Activated naive CD8-positive, alpha-beta T cell (primary cell): ENCODE data around the gene ITPKB.

Experiments used
- H3K27ac Mint-ChIP-seq: one replicate; pipeline ENCODE4 v1.8.0; 2021; ENCODE audit warnings: mixed read lengths
- H3K27me3 Mint-ChIP-seq: one replicate; pipeline ENCODE4 v1.8.0; 2021; ENCODE audit warnings: mixed read lengths
- H3K36me3 Mint-ChIP-seq: one replicate; pipeline ENCODE4 v1.8.0; 2021; ENCODE audit warnings: mixed read lengths
- H3K4me1 Mint-ChIP-seq: one replicate; pipeline ENCODE4 v1.8.0; 2021; ENCODE audit warnings: low read depth, mixed read lengths
- H3K4me3 Mint-ChIP-seq: one replicate; pipeline ENCODE4 v1.8.0; 2021; ENCODE audit warnings: mild to moderate bottlenecking, mixed read lengths
- H3K9me3 Mint-ChIP-seq: one replicate; pipeline ENCODE4 v1.8.0; 2021; ENCODE audit warnings: low read depth, mixed read lengths

Gene ITPKB

DNA sequence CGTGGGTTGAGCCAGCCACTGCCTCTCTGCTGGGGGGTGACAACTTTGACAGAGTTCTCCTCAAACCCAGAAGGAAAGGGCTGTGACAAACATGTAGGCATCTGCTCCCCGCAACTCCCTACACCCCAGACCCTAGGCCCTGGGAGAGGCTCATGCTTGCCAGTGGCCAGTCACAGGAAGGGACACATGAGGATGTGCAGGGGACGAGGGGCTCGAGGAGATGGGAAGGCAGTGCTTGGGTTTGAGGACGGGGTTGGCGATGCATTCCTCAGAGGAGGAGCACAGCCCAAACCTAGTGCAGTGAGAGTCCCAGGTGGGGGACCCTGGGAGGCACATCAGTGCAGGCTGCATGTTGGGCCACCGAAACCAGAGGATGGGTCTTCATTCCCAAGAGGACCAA is 128.4 kb downstream of the ITPKB start:
- no peaks in the 10 kb centered on the region for H3K9me3 Mint-ChIP-seq
- H3K4me1 Mint-ChIP-seq, result no peaks in the 10 kb centered on the region
- no peaks in the 10 kb centered on the region for H3K36me3 Mint-ChIP-seq
- no peak overlapping the region for H3K27ac Mint-ChIP-seq
- no peak overlapping the region for H3K4me3 Mint-ChIP-seq
- no peaks in the 10 kb centered on the region for H3K27me3 Mint-ChIP-seq

DNA sequence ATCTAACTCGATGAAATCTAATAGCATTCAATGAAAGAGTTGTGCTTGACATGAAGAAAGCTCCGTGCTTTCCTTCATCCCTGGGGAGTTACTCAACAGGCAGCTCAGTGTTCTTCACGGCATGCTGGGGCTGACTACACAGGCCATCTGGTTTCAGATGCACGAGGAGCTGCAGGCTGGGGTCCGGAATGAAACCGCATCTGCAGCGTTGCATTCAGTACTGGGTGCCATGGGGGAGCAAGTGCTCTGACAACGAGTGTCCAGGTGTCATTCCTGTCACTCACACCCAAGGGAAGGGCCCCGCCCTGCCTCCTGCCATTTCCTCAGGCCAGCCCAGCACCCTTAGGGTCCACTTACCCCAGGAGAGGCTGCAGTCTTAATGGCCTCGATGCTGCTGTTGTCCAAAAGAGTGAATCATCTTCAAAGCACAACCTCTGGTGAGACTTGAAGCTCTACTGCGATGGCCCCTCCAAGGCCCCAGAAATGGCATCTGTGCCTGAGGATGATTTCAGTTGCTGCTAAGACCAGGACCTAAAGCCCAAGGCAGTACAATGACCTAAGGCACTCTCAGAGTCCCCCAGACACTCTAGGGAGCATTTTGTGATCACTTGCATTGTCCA is 129.1 kb downstream of the ITPKB start:
- Mint-ChIP-seq H3K4me3 (no peak overlapping the region), H3K36me3 (no peaks in the 10 kb centered on the region), H3K27me3 (no peaks in the 10 kb centered on the region), H3K9me3 (no peaks in the 10 kb centered on the region), H3K27ac (no peak overlapping the region), H3K4me1 (no peaks in the 10 kb centered on the region)

DNA sequence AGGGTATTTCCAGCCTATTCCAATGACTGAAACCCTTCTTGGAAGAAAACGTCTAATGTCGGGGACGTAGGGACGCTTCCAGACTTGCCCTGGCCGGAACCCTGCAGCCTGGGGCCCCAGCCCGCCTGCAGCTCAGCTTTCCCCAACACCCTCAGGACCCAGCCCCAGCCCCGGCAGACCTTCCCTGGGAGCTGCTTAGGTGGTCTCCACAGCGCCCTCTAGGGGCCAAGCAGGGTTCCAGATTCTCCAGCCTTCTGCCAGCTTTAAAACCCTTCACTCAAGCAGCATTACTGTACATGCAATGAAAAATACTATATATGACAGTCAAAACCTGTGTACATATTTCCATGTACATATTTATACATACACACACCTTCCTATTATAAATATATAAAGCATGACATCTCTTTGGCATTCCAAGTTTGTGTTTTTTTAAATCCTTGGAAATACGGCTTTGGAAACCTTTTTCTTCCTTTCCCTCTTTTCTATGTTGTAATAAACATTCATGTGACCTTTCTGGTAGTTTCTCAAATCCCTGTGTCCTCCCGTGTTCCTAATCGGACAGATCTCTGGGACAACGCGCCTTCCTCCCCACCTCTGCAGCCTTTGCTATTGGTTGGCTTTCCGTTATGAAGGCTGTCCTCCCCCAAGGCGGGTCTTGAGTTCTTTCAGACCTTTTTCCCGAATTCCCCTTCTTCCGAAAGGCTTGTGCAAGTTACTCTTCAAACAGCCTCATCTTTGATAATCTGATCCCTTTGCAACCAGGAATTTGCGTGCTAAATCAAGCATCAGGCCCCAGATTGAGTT is 130.2 kb downstream of the ITPKB start:
- no peak overlapping the region for H3K4me3 Mint-ChIP-seq
- no peaks in the 10 kb centered on the region for H3K4me1 Mint-ChIP-seq
- no peaks in the 10 kb centered on the region for H3K27me3 Mint-ChIP-seq
- no peaks in the 10 kb centered on the region for H3K36me3 Mint-ChIP-seq
- H3K27ac Mint-ChIP-seq, result no peak overlapping the region
- H3K9me3 Mint-ChIP-seq, result no peaks in the 10 kb centered on the region

DNA sequence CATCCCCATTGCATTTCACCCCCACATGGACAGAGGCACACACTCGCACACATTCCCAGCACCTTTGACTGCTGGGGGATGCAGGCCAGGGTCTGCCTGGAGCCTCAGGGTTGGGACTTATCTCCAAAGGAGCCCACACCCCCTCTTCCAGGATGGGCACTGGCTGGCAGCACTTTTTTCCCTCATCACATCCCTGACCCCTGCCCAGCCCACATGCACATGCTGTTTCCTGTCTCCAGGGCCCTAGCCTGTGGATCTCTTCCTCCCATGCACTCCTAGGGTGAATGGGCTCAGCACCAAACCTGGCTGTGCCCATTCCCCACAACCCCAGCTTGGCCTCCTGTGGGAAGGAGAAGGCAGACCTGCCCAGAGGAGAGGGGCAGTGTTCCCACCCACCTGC is 131.3 kb downstream of the ITPKB start:
- no peaks in the 10 kb centered on the region for H3K9me3 Mint-ChIP-seq
- no peaks in the 10 kb centered on the region for H3K27me3 Mint-ChIP-seq
- H3K27ac Mint-ChIP-seq, result no peak overlapping the region
- H3K4me3 Mint-ChIP-seq, result no peak overlapping the region
- H3K36me3 Mint-ChIP-seq, result no peaks in the 10 kb centered on the region
- no peaks in the 10 kb centered on the region for H3K4me1 Mint-ChIP-seq

DNA sequence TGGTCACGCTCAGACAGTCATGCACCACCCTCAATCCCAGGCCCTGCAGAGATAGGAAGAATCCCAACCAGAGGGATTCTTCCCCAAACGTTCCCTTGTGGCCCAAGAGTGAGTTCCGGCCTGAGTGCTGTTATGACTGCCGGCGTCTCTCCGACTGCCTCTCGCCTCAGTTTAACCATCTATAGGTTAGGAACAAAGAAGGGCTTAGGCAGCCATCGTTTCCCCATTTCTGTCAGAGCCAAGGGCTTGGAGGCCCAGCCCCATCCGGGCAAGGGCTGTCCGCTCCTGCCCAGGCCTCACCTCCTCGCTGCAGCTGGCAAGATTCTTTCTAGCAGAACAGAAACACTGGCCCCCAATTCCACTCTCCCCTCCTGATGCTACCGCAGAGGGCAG is 131.8 kb downstream of the ITPKB start:
- no peak overlapping the region for H3K27ac Mint-ChIP-seq
- no peaks in the 10 kb centered on the region for H3K9me3 Mint-ChIP-seq
- no peaks in the 10 kb centered on the region for H3K4me1 Mint-ChIP-seq
- no peak overlapping the region for H3K4me3 Mint-ChIP-seq
- H3K27me3 Mint-ChIP-seq, result no peaks in the 10 kb centered on the region
- no peaks in the 10 kb centered on the region for H3K36me3 Mint-ChIP-seq

DNA sequence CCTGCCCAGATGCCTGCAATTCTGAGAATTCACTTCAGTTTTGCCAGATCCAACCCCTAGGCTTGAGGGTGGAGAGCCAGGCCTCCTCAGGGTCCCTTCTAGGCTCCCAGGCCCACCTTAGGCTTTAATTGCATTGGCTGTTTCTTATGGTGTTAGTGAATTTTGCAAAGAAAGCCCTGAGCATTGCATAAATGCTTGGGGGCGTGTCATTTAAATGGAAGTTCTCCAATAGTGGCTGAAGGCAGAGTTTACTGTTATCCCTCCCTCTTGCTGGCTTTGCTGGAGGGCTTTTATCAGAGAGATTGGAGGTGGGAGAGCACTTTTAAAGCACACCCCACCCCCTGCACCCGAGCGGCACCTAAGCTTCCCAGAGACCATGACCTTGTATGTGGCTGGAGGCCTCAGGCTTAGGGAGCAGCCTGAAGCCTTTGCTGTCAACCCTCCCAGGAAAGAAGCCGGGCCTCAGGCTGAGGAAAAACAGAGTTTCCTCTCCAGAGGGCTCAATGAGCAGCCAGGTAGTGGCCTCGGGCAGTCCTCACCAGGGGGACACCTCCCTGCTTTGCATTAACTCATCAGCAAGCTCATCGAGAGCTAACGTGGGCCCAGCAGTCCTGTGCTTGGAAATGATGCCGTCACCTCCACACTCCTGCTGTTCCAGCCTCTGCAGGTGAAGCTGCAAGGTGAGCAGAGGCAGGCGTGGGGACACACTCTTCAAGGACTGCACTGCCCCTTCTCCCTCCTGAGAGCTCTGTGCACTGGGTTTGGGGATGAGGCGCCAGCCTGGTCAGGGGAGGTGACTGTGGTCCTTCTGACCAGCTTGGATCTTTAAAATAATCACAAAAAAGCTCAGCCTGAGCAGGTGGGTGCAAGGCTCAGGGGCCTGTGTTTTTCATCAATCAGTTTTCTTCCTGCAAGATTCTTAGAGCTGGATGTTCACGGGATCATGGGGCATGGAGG is 132.5 kb downstream of the ITPKB start:
- Mint-ChIP-seq H3K27ac (no peak overlapping the region), H3K4me3 (no peak overlapping the region), H3K9me3 (no peaks in the 10 kb centered on the region), H3K4me1 (no peaks in the 10 kb centered on the region), H3K27me3 (no peaks in the 10 kb centered on the region), H3K36me3 (no peaks in the 10 kb centered on the region)

DNA sequence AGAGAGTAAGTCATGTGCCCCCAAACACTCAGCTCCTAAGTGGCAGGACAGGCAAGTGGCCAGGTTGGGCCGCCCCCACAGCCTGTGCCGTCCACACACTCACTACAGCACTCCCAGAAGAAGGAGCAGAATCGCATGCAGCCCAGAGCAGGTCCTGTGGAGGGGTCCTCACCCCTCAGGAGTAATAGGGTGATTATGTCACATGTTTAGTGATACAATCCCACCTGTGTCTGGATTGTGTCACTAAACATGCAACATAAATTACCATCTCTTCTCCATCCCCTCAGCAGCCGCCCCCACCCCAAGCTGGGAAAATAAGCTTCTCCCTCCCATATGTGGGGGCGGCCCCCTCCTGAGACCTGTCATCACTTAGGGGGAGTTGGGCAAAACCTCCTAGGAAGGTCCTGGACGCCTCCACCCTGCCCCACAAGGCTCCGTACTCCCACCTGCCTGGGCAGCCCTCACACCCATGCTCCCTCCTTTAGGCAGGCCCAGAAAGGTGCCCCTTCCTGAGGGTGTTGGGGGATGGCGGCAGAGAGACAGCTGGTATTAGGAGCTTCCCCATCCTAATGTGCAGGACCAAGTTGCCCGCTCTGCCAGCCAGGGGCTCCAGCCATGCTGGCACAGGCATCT is 133.6 kb downstream of the ITPKB start:
- H3K4me1 Mint-ChIP-seq, result no peaks in the 10 kb centered on the region

DNA sequence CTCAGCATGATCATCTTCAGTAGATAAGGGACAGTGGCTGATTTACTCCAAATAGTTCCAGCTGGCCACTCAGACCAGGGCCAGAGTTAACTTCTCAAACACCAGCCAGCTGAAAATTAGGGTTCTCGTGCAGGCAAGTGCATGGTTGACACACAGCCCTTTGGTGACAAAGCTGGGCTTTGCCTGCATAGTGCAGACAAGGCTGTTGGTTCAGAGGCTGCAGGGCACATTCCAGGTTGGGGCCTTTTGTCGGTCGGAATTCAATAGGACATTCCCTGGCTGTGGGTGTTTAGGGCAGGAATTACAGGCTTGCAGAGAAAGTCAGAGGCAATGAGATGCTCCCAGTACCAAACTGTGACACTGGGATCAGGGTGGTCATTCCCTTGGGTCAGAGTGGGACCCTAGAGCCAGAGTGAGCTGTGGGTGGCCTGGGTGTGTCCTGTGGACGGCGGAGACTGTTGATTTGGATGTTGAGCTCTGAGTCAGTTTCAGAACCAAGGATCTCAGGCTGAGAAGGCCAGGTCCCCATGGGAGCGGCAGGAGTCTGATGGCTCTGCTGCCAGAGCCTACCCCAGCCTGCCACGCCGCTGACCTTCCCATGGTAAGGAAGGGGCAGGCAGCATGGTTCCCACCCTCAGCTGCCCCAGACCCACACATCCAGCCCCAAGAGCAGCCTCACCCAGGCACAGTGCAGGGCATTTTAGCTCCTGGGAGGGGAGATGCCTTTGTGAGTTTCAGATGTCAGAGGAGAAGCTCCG is 134.3 kb downstream of the ITPKB start:
- Mint-ChIP-seq H3K4me3 (no peak overlapping the region), H3K27me3 (no peaks in the 10 kb centered on the region), H3K36me3 (no peaks in the 10 kb centered on the region), H3K9me3 (no peaks in the 10 kb centered on the region), H3K4me1 (no peaks in the 10 kb centered on the region), H3K27ac (no peak overlapping the region)

More for the DNA sequence above, 133.6 kb downstream of the ITPKB start:
- Mint-ChIP-seq H3K4me3 (no peak overlapping the region), H3K27me3 (no peaks in the 10 kb centered on the region), H3K9me3 (no peaks in the 10 kb centered on the region), H3K36me3 (no peaks in the 10 kb centered on the region), H3K27ac (no peak overlapping the region)

DNA sequence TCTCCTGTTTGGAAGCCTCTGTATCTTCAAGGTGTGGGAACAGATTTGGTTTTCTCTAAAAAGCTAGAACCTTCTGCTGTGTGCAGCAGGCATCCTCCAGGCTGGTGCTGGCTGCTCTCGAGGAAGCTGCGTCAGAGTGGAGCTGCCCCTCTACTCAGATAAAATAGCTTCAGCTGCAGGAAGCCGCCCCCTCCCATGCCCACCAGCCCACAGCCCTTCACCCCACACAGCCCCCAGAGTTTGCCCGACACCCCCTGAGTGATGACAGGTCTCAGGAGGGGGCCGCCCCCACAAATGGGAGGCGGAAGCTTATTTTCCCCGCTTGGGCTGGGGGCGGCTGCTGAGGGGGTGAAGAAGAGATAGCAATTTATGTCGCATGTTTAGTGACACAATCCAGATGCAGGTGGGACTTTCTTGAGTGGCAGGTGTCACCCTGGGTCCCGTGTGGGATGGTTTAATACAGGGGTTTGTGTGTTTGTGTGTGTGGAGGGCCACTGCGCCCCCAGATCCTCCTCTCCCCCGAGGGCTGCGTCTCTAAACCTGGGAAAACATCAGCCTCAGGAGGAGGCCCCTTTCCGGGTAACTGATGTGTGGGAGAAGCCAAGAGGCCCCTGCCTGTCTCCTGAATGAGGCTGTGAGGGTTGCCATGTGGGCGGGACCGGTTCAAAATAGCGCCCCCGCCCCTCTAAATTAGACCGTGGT is 135.1 kb downstream of the ITPKB start:
- no peak overlapping the region for H3K4me3 Mint-ChIP-seq
- no peaks in the 10 kb centered on the region for H3K4me1 Mint-ChIP-seq
- no peaks in the 10 kb centered on the region for H3K9me3 Mint-ChIP-seq
- H3K36me3 Mint-ChIP-seq, result no peaks in the 10 kb centered on the region
- no peak overlapping the region for H3K27ac Mint-ChIP-seq
- no peaks in the 10 kb centered on the region for H3K27me3 Mint-ChIP-seq

DNA sequence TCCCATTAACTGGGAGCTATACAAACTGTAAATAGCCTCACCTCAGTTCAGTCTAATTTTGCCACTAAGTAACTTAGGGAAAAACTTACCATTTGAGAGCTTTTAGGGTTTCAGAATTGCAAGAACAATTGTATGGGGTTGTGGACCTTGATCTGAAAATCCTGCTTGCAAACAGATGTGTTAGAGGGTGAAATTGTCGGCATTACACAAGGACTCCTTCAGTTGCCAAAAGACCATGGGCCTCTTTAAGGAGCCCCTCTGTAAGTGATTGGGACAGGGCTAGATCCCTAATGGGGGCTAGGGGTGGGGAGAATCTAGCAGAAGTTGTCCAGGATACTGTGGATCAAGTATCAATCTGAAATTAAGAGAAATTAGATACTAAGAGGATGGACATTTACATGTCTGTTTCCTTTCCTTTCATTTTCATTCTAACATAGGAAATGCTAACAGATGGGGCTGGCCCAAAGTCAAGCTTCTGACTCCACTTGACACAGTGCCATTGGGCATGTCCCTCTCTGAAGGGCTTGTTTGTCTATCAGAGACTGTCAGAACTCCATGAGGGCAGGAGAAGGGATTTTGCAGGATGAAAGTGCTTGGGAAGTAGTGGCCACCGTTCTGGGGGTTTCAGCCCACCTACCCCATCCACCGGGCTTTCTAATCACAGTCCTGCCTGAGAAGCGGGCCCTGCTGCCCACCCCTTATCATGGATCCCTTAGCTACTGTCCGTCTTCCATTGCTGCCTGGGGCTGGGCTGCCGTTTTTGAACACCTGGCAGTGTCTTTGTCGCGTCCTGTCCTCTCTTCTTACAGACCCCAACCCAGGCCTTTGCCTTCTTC is 135.8 kb downstream of the ITPKB start:
- Mint-ChIP-seq H3K36me3 (no peaks in the 10 kb centered on the region), H3K4me1 (no peaks in the 10 kb centered on the region), H3K4me3 (no peak overlapping the region), H3K27me3 (no peaks in the 10 kb centered on the region), H3K27ac (no peak overlapping the region), H3K9me3 (no peaks in the 10 kb centered on the region)

DNA sequence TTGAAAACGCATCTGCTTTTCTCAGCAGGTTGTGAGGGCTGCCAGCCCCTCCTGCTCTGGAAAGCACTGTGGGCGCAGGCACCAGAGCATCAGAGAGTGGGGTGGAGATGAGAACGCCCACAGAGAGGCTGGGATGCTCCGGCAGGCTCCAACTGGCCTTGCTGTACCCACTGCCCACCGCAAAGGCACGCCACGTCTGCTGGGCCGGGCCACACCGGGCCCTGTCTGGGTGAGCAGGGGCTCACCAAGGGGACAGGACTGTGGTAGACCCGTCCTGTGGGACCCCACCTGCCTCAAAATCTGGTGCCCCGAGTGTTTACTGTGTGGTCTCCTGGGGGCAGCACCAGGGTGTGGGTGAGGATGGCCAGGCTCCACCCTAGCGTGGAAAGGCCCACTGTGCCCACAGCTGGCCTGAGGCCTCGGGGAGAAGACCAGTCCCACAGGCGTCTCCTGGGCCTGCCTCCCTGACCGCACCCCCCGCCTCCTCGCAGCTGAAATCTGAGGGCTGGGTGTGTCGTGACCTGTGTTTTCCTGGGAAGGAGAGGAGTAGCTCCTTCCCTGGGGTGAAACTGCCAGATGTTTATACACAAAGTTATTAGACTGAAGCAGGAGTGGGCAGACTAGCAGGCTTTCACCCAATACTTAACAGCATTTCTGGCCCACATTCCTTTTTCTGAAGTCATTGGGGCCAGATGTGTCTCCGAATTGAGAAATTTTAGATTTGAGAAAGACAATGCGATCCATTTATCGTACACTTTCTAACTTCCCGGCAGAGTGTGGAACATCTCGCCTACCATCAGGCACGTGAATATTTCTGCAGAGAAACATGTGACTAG is 136.7 kb downstream of the ITPKB start:
- Mint-ChIP-seq H3K27me3 (no peaks in the 10 kb centered on the region), H3K27ac (no peak overlapping the region), H3K9me3 (no peaks in the 10 kb centered on the region), H3K4me3 (no peak overlapping the region), H3K36me3 (no peaks in the 10 kb centered on the region), H3K4me1 (no peaks in the 10 kb centered on the region)

DNA sequence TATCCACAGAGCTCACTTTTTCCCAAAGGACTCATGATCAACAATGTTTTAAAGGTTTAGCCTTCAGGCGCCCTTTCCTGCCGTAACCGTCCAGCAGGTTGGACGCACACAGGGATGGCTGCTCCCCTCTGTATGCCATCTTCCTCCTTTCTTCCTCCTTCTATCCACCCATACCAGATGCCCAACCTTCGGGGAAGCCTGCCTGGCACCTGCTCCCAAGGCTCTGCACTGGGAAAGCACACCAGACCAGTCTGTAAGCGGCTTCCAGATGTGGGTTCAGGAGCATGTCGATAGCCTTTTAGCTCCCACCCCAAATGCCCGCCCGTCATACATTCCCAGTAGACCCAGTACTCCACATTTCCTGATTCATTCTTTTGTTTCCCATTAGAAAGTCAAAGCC is 137.6 kb downstream of the ITPKB start:
- Mint-ChIP-seq H3K9me3 (no peaks in the 10 kb centered on the region), H3K4me1 (no peaks in the 10 kb centered on the region), H3K27me3 (no peaks in the 10 kb centered on the region), H3K4me3 (no peak overlapping the region), H3K27ac (no peak overlapping the region), H3K36me3 (no peaks in the 10 kb centered on the region)
